GM19239 (cell line): ENCODE results near the gene SAMD4B.

Source experiments
- DNase-seq: peaks from one replicate; pipeline ENCODE4 v3.0.0; 2011; ENCODE audit warnings: low spot score; ENCODE audit not compliant: insufficient read length
- FAIRE-seq: peaks from 2 replicates; lab custom pipeline; 2011; peaks lifted over from hg19 to GRCh38; lab: Jason Lieb, UNC

Gene SAMD4B

DNA sequence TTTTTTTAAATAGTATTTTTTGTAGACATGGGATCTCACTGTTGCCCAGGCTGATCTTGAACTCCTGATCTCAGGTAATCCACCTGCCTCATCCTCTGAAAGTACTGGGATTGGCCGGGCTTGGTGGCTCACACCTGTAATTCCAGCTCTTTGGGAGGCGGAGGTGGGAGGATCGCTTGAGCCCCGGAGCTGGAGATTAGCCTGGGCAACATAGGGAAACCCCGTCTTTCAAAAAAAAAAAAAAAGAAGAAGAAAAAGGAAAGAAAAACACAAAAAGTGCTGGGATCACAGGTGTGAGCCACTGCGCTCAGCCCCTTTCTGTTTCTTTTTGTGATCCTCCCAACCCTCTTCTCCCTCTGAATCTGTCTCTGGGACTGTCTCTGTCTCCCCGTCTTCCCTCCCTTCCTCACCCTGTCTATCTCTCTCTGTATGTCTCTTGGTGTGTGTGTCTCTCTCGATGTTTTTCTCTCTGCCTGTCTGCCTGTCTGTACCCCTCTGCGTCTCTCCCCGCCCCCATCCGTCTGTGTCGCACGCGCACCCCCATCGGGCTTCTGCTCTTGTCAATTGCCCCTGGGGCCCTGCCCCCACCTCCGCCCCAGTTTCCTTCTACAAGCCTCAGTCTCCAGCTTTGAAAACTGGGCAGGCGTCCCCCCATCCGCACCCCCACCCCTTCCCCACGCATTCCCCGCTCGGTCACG is 63.9 kb downstream of the SAMD4B start:
- FAIRE-seq, result peak; percentile 66
- no peak for DNase-seq

DNA sequence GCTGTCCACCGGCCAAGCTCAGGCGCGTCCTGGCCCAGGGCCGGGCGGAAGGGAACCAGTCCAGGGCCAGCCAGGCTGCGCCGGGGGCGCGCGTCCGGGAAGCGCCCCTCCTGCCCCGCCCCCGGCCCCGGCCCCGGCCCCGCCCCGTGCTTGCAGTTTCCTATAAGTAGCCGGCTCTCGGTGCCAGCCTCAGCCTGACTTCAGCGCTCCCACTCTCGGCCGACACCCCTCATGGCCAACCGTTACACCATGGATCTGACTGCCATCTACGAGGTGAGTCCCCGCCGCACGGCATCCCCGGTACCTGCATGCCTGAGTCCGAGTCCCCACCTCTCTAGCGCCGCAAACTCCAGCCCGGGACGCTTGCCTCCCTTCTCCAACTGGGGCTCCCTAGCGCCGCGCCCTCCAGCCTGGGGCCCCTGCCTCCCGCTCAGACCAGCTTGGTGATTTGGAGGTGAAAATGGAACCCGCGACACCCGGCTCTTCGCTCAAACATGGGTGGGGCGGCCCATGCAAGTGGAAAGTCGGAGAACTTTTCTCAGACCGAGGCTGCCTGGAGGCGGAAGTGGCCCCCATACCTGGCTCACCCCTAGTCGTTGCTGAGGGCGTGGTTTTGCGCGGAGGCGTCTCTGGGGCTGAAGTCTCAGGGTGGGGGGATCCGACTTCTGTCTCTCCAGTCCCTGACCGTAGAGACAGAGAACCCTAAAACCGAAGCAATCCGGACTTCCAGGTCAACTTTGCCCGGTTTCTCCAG is 64.6 kb downstream of the SAMD4B start, which contains the start of gene ZFP36:
TSS of gene ZFP36 (plus strand) at position 192 of the 754 bp plus-strand sequence. CDS start at position 250, 58 bp downstream.
- FAIRE-seq (peak; percentile 78), DNase-seq (no peak)

DNA sequence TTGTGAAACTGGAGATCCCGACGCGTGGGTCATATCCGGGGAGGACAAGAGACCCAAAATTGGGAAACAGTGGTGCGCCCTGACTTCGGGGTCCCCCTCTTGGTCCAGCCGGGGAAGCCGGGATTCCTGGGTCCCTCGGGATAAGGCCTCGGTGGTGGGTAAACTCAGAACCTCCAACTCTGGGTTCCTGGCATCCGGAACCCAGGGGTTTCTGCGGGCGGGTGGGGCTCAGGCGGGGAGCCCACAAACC is 65.1 kb downstream of the SAMD4B start:
- no peak for DNase-seq
- FAIRE-seq, result peak; percentile 40

DNA sequence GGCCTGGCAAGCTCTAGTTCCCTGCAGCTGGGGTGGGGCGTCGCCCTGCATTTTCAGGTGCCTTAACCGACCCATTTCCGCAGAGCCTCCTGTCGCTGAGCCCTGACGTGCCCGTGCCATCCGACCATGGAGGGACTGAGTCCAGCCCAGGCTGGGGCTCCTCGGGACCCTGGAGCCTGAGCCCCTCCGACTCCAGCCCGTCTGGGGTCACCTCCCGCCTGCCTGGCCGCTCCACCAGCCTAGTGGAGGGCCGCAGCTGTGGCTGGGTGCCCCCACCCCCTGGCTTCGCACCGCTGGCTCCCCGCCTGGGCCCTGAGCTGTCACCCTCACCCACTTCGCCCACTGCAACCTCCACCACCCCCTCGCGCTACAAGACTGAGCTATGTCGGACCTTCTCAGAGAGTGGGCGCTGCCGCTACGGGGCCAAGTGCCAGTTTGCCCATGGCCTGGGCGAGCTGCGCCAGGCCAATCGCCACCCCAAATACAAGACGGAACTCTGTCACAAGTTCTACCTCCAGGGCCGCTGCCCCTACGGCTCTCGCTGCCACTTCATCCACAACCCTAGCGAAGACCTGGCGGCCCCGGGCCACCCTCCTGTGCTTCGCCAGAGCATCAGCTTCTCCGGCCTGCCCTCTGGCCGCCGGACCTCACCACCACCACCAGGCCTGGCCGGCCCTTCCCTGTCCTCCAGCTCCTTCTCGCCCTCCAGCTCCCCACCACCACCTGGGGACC is 65.6 kb downstream of the SAMD4B start:
- FAIRE-seq (no peak), DNase-seq (no peak)

DNA sequence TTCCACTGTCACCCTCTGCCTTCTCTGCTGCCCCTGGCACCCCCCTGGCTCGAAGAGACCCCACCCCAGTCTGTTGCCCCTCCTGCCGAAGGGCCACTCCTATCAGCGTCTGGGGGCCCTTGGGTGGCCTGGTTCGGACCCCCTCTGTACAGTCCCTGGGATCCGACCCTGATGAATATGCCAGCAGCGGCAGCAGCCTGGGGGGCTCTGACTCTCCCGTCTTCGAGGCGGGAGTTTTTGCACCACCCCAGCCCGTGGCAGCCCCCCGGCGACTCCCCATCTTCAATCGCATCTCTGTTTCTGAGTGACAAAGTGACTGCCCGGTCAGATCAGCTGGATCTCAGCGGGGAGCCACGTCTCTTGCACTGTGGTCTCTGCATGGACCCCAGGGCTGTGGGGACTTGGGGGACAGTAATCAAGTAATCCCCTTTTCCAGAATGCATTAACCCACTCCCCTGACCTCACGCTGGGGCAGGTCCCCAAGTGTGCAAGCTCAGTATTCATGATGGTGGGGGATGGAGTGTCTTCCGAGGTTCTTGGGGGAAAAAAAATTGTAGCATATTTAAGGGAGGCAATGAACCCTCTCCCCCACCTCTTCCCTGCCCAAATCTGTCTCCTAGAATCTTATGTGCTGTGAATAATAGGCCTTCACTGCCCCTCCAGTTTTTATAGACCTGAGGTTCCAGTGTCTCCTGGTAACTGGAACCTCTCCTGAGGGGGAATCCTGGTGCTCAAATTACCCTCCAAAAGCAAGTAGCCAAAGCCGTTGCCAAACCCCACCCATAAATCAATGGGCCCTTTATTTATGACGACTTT is 66.4 kb downstream of the SAMD4B start:
- no peak for FAIRE-seq
- DNase-seq, result no peak

DNA sequence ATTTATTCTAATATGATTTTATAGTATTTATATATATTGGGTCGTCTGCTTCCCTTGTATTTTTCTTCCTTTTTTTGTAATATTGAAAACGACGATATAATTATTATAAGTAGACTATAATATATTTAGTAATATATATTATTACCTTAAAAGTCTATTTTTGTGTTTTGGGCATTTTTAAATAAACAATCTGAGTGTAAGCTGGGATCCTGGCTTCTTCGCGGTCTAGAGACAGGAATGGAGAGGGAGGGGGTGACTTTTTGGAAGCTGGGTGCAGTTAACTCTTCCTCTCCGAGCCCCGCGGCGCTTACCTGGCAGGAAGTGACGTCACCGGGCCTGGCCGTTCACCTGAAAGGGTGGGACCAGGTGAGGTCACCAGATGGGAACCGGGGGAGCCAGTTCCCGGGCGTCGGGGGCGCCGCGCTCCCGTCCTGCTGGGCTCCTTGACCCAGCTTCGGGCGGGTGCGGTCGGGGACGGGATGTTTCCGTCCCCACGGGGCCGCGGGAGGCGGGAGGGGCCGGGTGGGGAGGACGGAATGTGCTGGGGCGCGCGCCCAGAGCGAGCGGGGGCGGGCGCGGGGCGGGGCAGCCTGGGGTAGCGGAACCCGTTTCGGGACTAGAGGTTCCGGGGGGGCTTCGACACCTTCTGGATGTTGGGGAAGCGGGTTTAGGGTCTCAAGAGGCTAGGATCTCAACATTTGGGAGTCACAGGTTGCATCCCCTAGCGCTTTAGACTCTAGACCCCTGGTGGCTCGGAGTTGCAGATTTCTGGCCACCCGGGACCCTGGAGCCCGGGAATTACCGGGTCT is 67.2 kb downstream of the SAMD4B start:
- DNase-seq, result no peak

DNA sequence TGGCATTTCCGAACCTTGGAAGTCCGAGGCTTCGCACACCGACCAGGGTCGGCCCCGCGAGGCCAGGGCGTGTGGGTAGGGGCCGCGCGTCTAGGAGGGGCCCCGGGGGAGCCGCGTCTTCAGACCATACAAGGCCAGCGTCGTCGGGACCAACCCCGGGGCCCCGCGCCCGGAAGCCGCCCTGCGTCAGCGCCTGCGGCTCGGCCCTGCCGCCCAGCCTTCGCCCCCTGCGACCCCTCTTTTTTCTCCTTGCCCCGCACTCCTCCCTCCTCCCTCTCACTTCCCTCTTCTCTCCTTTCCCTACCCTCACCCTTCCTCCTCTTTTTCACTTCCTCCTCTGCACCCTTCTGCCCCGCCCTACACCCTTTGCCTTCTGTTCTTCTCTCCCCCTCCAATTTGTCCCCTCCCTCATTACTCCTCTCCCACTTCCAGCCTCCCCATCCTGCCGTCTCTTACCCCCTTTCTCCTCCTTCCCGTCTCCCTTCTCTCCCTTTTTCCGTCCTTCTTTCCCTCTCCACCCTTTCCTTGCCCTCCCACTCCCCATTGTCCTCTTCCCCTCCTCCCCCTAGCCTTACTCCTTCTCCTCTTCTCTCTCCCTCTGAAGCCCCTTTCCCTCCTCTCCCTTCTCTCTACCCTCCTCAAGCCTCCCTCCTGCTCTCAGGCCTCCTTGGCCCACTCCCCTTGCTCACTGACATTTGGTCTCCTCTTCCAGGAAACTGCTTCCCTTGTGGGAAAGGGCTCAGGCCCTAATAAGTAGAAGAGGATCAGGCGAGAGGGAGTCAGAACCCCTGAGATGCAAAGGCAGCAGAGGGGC is 68.0 kb downstream of the SAMD4B start:
- DNase-seq (no peak), FAIRE-seq (peak; percentile 95)

More for the DNA sequence above, 67.2 kb downstream of the SAMD4B start:
- FAIRE-seq, result peak; percentile 40

DNA sequence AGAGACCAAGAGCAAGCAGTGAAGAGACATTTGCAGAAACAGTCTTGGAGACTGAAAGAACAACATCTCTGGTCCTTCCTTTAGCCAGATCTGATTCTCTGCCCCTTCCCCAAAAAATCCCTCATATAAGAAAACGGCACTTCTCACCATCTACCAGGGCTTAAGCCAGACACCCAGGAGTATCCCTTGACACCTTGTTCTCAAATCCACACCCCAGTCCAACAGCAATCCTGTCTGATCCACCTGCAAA is 68.5 kb downstream of the SAMD4B start:
- DNase-seq (no peak), FAIRE-seq (no peak)

DNA sequence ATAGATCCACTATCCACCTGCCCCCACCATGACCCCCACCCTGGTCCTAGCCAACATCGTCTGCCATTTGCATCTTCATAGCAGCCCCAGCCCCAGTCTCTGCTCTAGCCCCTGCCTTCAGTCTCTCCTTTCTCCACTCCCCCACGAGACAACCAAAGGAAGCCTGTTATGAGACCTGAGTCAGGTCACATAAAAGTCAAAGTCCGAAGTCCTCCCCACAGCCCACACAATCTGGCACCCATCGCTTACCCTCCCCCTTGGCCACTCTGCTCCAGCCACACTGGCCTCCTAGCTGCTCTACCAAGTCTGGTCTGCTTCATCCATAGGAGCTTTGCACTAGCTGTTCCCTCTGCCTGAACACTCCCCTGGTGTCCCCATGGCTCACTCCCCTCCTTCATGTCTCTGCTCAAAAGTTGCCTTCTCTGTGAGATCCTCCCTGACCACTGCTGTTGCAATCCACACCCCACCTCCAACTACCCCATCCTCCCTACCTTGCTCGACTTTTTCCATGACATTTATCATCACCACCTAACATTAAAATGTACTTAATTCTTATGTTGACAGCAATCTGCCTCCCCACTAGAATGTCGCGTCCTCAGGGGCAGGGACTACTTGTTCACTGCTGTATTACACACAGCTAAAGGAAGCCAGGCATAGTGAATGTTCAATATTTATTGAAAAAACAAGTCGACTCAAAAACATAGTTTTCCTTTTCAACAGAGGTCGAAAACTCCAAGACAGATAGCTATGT is 69.0 kb downstream of the SAMD4B start:
- DNase-seq (no peak), FAIRE-seq (peak; percentile 93)

DNA sequence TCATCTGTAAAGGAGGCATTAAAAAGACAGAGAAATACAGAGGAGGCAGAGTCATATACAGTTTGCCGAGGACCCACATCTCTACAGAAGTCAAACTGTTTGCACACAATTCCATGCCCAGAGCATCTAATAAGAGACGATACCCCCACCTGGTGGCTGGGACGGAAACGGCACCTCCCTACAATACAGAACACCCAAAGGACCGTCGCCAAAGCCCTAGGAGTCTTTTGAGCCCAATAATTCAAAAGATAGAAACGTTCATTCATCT is 69.5 kb downstream of the SAMD4B start:
- no peak for DNase-seq
- peak; percentile 98 for FAIRE-seq

DNA sequence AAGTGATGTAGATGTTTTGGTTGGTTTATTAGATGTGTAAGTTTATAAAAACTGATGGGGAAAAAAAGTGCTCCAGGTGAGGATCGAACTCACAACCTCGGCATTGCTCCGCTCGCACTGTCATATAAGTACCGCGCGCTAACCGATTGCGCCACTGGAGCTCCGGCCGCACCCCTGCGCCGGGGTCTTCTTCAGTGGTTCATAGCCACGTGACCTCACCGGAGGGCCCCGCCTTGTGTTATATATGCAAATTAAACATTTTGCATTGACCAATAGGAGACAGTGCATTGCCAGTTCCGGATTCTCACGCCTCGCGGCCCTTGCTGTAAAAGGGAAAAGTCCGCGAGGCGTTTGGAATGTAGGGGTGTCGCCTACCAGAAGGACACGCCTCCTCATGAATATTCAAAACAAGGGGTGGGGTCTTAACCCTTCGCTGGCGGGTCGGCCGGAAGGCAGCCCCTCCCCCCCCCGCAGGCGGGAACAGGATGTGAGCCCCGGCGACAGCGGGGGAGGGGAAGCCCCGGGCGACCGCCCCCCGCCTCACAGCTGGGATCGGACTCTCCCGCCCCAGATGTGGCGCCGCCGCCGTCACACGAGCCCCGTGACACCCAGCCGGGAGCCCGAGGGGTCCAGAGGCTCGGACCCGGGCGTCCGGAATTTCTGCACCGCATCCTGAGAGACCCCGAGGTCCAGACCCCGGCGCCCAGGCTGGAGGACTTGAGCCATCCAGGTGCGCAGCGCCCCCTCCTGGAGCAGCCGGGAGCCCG is 70.1 kb downstream of the SAMD4B start, which contains the start of gene PLEKHG2:
TSS of gene PLEKHG2 (plus strand) at position 570 of the 767 bp plus-strand sequence. CDS start 1,418 bp downstream, outside the sequence.
- no peak for FAIRE-seq
- DNase-seq, result peak; percentile 94

DNA sequence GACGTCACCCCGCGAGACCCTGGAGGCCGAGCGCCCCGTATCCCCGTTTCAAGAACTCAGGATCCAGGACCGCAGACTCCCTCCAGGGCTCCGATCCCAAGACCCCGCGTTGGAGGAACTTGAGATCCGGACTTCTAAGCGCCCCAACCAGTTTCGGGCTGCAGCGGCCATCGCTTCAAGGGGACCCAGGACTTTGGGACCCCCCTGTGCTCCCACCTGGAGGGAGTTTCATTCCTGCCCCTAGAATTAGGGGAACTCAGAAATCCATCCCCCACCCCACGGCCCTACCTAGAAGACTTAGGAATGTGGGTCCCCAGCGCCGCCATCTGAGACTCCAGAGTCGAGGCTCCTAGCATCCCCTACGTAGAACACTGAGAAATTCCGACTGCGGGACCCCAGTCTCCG is 70.6 kb downstream of the SAMD4B start:
- FAIRE-seq (peak; percentile 73), DNase-seq (no peak)

DNA sequence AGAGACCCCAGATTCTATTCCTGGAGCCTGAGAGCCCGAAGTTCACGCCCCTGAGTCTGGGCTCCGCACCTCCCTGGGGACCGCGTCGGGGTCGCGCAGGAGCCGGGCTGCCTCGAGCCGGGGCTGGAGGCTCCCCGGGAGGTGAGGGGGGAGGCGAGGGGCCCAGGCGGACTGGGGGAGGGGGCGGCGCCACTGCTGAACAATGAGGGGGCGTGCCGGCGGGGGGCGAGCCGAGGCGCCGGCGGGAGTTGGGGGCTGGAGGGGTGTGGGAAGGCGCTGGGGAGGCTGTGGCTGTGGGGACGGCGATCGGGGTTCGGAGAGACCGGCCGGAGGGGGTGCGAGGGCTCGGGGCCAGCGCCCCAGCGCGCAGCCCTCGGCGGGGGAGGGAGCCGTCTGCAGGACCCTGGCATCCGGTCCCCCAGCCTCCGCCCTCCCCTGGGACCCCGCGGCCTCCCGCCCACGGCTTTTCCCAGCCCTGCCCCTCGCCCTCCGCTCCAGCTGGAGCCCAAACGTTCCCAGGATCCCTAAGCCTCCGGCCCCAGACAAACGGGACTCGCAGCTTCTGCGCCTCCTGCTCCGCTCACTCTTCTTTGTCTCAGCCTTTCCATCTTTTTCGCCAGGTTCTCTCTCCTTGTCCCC is 71.2 kb downstream of the SAMD4B start:
- FAIRE-seq, result no peak

DNA sequence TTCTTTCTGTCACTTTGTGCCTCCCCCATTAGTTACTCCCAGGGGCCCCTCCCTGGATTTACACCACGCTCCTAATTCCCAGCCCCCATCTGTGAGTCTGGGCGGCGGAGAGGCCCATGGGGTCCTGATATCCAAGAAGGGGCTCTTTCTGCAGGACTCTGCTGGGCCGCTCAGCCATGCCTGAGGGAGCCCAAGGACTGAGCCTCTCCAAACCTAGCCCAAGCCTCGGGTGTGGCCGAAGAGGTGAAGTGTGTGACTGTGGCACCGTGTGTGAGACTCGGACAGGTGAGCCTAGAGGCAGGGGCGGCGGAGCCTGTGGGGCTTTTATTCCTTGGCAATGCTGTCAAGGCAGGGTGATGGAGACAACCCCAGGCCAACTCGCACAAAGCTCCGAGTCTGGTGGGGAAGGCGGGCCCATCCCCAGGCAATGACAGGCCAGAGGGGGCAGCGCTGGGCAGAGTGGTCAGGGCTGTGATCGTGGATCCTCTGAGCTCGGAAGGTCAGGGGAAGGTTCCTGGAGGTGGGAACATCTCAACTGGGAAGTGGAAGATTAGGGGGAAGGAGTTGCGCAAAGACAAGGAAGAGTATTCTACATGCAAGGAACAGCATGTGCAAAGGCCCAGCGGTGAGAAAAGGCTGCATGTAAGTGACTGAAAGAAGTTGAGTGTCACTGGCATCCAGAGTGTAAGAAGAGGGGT is 71.8 kb downstream of the SAMD4B start:
- FAIRE-seq (no peak), DNase-seq (no peak)

More for the DNA sequence above, 71.2 kb downstream of the SAMD4B start:
- DNase-seq, result no peak

DNA sequence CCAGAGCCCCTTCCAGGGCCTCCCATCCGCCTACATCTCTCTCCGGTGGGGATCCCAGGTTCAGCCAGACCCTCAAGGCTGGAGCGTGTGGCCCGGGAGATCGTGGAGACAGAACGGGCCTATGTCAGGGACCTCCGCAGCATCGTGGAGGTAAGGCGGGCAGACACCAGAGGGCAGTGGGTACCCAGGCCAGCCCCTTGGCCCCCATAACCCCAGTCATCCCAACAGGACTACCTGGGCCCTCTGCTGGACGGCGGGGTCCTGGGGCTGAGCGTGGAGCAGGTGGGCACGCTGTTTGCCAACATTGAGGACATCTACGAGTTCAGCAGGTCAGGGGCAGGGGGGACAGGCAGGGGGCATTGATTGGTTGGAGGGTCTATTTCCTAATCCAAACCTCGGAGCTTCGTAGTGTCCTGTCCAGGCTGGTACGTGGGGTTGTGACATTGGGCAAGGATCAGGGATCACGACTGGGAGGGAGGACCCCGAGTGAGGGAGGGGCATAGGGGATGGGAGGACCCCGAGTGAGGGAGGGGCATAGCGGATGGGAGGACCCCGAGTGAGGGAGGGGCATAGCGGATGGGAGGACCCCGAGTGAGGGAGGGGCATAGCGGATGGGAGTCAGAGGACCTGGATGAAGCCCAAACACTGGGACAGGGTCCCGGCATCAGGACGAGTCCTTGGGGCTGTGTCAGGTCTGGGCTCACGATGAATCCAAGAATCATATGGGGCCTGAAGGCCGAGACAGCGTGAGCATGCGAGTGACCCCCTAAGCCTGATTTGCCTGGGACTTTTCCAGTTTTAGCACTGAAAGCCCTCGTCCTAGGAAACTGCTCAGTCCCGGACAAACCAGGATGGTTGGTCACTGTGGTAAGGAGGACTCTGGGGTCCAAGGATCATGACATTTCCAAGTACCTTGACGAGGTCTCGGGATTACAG is 73.2 kb downstream of the SAMD4B start:
- DNase-seq (no peak), FAIRE-seq (no peak)
